Ovary (tissue), 9 donors: Measurements from ENCODE around the gene TAPT1. TPM values are rescaled to one million over a fixed set of nuclear protein-coding genes. Genes with fewer than 3 reads are reported as not detected.
A peak's percentile ranks its signal among the peaks of the same experiment; 100 is the strongest.

Source experiments
- DNase-seq, 5 donors: peaks; one replicate each; pipeline ENCODE4 v3.0.0-alpha.2; 2019 to 2020
- H3K27ac ChIP-seq, 2 donors: fragments of 200-600 bp; one replicate each; pipeline versions ENCODE4 v1.5.1 to v1.8.0; 2019 to 2022
- H3K27me3 ChIP-seq: fragments of 200-600 bp; one replicate; pipeline ENCODE4 v1.8.0; 2022
- H3K36me3 ChIP-seq: fragments of 200-600 bp; sonication (generic); one replicate; pipeline ENCODE4 v1.5.1; 2019
- H3K4me1 ChIP-seq: one replicate; pipeline ENCODE4 v1.8.1; 2013; ENCODE audit warnings: mild to moderate bottlenecking, moderate library complexity; ENCODE audit not compliant: insufficient read depth
- H3K4me3 ChIP-seq: fragments of 200-600 bp; sonication (generic); one replicate; pipeline ENCODE4 v1.5.1; 2017
- H3K9me3 ChIP-seq, 2 donors: fragments of 200-600 bp in 1 of 2; sonication (generic) in 1 of 2; one replicate each; pipeline versions ENCODE4 v1.5.1 to v1.8.1; 2013 to 2019; ENCODE audit warnings: mild to moderate bottlenecking in 1 of 2, moderate library complexity in 1 of 2
- CTCF ChIP-seq, 3 donors: fragments of 450-650 bp in 2 of 3; fragments of 200-600 bp in 1 of 3; IDR thresholded peaks; one replicate each; pipeline versions ENCODE4 v1.5.1 to v1.8.0; 2016 to 2022; ENCODE audit warnings: antibody characterized with exemption in 3 of 3, mild to moderate bottlenecking in 1 of 3
- EP300 ChIP-seq: sonication (generic); formaldehyde crosslinking; IDR thresholded peaks from one replicate; pipeline ENCODE4 v1.6.1; 2017; ENCODE audit warnings: antibody characterized with exemption
- POLR2A ChIP-seq: fragments of 450-650 bp; IDR thresholded peaks from one replicate; pipeline ENCODE4 v1.6.1; 2017; ENCODE audit warnings: antibody characterized with exemption, mild to moderate bottlenecking, moderate library complexity
- WGBS, 3 donors: extraction: QIAGEN DNeasy Blood & Tissue Kit in 1 of 3; methylation state at CpG; one replicate each; pipeline versions ENCODE4 v1.1.5 to v1.1.7; 2013 to 2017; 5-methylcytosine and 5-hydroxymethylcytosine counted together
- intact Hi-C, 4 donors: fragments of 100-400 bp; cut with DNase I; formaldehyde crosslinking; loops; one replicate each; pipeline versions ENCODE4 v1.11.0 to v1.15.1; 2022 to 2023
- polyA plus RNA-seq, 2 donors: library from polyadenylated mRNA; stranded (reverse); fragments of 200-250 nt in 1 of 2; fragments of 350-450 nt in 1 of 2; fragmentation: Illumina TruSeq in 1 of 2; extraction: RNeasy Lipid Tissue Mini Kit (QIAGEN cat#74804) in 1 of 2; gene quantifications; one replicate each; pipeline ENCODE4 v1.2.3, GENCODE V29; 2013 to 2014
- total RNA-seq, 7 donors: library from RNA; depleted of rRNA in 2 of 7; stranded (reverse); fragments of >200 nt in 2 of 7; fragmentation: NEBNext Ultra II Directional in 3 of 7; extraction: Animal tissue kit (Norgen Biotek cat#: 25700) in 3 of 7; gene quantifications; one replicate each; pipeline versions ENCODE4 v1.1.0 to v1.2.4, GENCODE V29; 2016 to 2023
- donor health status: DM: no; HTN: no; CAD: no; lungs with moderate emphysema.
- donor health status: DM: no; HTN: no; CAD: no.
- donor health status: Bipolar disorder and iron deficiency.
- donor health status: DM: yes; HTN: yes; CAD: no.
- donor health status: DM: no; HTN: no; CAD: no.
- donor health status: DM: yes; HTN: yes; CAD: no.

Gene TAPT1
- total and polyA plus RNA-seq, 9 donors, result 18.3 to 36.7 (median 27.2) TPM

- intact Hi-C loops, result loop anchor here in 3 of 4 donors (5.0 to 10.0 kb wide), 5 partner anchors 67 to 790 kb away; no protein-coding TSS in a partner anchor
- Histone ChIP-seq H3K4me3 (no peak overlapping the region), H3K27ac (no peak overlapping the region), H3K9me3 (no peaks in the 10 kb centered on the region), H3K4me1 (no peaks in the 10 kb centered on the region), H3K27me3 (no peaks in the 10 kb centered on the region), H3K36me3 (no peaks in the 10 kb centered on the region)
- TF ChIP-seq CTCF (IDR thresholded peaks at IDR 0.05), result peak in 2 of 3 donors; percentile 36 to 40
- TF ChIP-seq EP300, result no peak
- WGBS, 3 donors, result 25 to 31% (median 27%) methylated on average over 3 of the region's 3 CpGs
- DNase-seq, result no peak
Observed at GRCh38 chr4:16264798-16265197, 38.5 kb upstream of the TAPT1 start.

GRCh38 chr4:16263056-16263455, 36.8 kb upstream of the TAPT1 start:
- Histone ChIP-seq H3K27ac (no peak overlapping the region), H3K4me1 (no peaks in the 10 kb centered on the region), H3K9me3 (no peaks in the 10 kb centered on the region), H3K36me3 (no peaks in the 10 kb centered on the region), H3K4me3 (no peak overlapping the region), H3K27me3 (no peaks in the 10 kb centered on the region)
- intact Hi-C loops, result loop anchor here in 2 of 4 donors (10.0 kb wide), 2 partner anchors 238 to 788 kb away; no protein-coding TSS in a partner anchor
- TF ChIP-seq EP300, result no peak
- TF ChIP-seq POLR2A, result no peak
- TF ChIP-seq CTCF (IDR thresholded peaks at IDR 0.05), result no peak
- no peak for DNase-seq
- 91 to 98% (median 95%) methylated on average over 2 of the region's 2 CpGs for WGBS, 3 donors

- DNase-seq, result no peak
- intact Hi-C loops, result loop anchor here in 2 of 4 donors (10.0 kb wide), 2 partner anchors 237 to 787 kb away; no protein-coding TSS in a partner anchor
- 88 to 91% (median 90%) methylated on average over 4 of the region's 4 CpGs for WGBS, 3 donors
- Histone ChIP-seq H3K36me3 (no peaks in the 10 kb centered on the region), H3K9me3 (no peaks in the 10 kb centered on the region), H3K4me1 (no peaks in the 10 kb centered on the region), H3K4me3 (no peak overlapping the region), H3K27ac (no peak overlapping the region), H3K27me3 (no peaks in the 10 kb centered on the region)
- TF ChIP-seq EP300 (no peak), CTCF (IDR thresholded peaks at IDR 0.05) (no peak), POLR2A (no peak)
Observed at GRCh38 chr4:16262188-16262587, 35.9 kb upstream of the TAPT1 start.

GRCh38 chr4:16261313-16261878, 35.1 kb upstream of the TAPT1 start:
- Histone ChIP-seq H3K27ac (no peak overlapping the region), H3K36me3 (no peaks in the 10 kb centered on the region), H3K4me3 (no peak overlapping the region), H3K27me3 (no peaks in the 10 kb centered on the region), H3K9me3 (no peaks in the 10 kb centered on the region), H3K4me1 (no peaks in the 10 kb centered on the region)
- TF ChIP-seq CTCF (IDR thresholded peaks at IDR 0.05) (no peak), POLR2A (no peak), EP300 (no peak)
- intact Hi-C loops, result loop anchor here in 2 of 4 donors (10.0 kb wide), 2 partner anchors 237 to 787 kb away; no protein-coding TSS in a partner anchor
- DNase-seq, result no peak
- 89 to 94% (median 93%) methylated on average over 5 of the region's 5 CpGs for WGBS, 3 donors
